HG03280 (cell line): Measurements from ENCODE around the gene ANK2.

Source experiments
- ATAC-seq: cut with Tn5 transposase; IDR thresholded peaks from one replicate; pipeline ENCODE4 v1.9.1; 2021; ENCODE audit warnings: mild to moderate bottlenecking, moderate library complexity; ENCODE audit not compliant: unreplicated experiment

Gene ANK2

GRCh38 chr4:113049421-113050370 lies at the start of gene ANK2:
Gene ANK2, plus strand, starts transcription at chr4:113049653. Its CDS starts 76 bp downstream, at chr4:113049729.
- ATAC-seq = no peak

- no peak for ATAC-seq
These were observed 45.6 kb upstream of the ANK2 start for GRCh38 chr4:113003841-113004240.

DNA sequence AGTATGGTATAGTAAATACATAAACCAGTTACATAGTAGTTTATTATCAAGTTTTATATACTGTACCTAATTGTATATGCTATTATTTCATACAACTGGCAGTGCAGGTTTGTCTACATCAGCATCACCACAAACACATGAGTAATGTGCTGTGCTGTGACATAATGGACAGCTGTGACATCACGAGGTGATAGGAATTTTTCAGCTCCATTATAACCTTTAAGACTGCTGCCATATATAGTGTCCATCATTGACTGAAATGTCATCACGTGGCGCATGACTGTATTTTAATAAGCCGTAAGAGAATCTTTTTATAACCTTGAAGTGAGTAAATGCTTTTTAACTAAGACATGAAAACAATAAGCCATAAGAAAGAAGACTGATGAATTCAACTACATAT lies 44.8 kb upstream of the ANK2 start:
- ATAC-seq = no peak

DNA sequence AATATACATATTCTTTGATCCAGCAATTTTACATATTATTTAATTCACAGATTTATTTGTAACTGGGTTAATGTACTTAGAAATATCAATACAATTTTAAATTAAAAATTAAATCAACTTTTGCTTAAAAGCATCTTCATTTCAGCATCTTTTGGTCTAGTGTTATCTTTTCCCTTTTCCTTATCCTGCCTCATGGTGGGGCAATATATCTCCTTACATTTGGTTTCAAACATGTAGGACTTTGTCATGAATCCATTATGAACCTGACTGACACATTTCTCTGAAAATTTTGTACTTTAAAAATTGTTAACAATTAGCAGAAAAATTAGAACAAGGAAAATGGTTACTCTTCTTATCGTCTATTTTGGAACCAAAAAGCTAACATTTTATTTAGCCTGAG lies 42.8 kb upstream of the ANK2 start:
- ATAC-seq = no peak

DNA sequence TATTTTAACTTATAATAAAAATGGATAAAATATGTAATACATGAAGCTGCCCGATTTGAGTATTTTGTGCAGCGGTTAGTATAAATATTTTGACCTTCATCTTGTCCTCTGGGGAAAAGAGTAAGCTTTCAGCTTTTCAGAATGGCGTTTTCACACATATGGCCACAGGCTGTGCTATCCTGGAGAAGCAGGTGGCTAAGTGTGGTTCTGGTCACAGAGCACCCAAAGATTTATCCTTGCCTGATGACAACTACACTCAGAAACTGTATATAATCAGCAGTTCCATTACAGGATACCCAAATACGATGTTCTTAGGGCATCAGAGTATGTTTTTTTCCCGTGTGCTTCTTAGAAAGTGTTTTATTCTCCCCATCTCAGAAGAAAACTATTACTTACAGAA lies 42.3 kb upstream of the ANK2 start:
- ATAC-seq = no peak

GRCh38 chr4:113008135-113008534 lies 41.3 kb upstream of the ANK2 start:
- ATAC-seq = no peak

GRCh38 chr4:113008716-113009115 lies 40.7 kb upstream of the ANK2 start:
- ATAC-seq = no peak

- no peak for ATAC-seq
These were observed 40.0 kb upstream of the ANK2 start for GRCh38 chr4:113009461-113009860.

GRCh38 chr4:113012122-113012725 lies 37.2 kb upstream of the ANK2 start:
- ATAC-seq = no peak

DNA sequence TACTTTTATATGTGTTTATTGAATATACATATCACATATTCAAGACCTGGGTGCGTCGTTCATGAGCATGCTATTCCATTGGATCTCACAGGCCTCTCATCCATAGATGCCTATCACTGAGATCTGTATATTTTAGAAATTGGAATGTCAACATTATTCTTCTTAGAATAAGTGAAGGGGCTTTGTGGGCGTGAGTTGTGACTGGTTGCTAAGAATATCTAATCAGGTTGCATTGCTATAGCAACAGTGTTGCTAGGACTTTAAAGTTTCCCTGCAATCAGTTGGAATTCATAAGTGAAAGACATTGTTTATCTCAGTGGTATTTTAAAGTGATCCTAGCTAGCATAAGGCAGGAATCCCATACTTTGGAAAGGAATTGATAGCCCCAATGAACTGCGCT lies 36.7 kb upstream of the ANK2 start:
- no peak for ATAC-seq

- ATAC-seq = no peak
These were observed 35.7 kb upstream of the ANK2 start for GRCh38 chr4:113013751-113014150.

- ATAC-seq = no peak
These were observed 33.1 kb upstream of the ANK2 start for GRCh38 chr4:113016377-113016776.

DNA sequence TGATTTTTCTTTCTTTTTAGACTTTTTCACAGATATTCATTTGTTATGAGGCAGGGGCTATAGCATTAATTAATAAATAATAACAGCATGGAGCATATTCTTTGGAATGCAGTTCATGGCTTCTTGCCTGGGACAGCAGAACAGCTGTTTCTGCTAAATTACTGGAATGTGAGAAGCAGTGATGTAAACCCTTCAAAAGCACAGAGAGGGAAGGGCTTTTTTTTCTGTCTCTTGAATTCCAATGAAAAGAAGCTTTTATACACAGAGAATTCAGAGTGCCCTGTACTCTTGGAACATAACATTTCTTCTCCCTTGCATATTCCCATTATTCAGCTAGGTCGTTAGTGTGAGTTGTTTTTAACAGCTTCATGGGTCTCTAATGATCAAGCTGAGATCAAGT lies 28.5 kb upstream of the ANK2 start:
- no peak for ATAC-seq

- ATAC-seq = no peak
These were observed 25.1 kb upstream of the ANK2 start for GRCh38 chr4:113024388-113024787.

DNA sequence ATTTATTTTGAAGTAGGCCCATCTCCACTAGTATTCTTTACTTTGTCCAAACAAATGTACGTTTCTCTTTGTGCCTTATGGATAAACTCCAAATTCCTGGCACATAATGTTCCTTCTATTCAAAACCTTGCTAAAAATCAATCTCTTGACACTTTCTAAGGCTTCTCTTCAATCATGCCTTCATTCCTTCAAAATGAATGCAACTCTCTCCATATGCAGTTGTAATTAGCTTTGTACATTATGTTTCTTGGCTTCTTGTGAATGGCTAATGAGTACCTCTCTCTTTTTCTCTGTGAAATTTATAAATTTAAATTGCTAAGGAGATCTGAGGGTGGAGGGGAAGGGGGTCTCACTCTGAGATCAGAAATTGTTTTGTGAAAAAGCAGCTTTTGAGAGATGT lies 24.0 kb upstream of the ANK2 start:
- no peak for ATAC-seq

DNA sequence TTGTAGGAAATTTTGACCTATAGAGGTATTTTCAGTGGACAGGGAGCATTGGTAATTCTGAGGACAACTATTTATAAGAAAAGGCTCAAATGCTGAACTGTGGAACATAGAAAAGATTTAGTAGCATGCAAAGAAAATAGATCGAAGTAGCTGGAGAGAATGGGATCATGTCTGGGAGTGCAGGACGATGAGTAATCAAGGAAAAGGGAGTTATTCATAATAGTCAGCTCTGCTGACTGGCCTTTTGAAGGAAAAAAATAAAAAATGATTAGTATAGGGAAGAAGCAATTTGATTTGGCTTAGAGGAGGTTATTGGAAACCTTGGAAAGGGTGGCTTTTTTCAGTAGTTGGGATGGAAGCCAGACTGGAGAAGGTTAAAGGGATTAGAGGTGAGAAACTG lies 22.9 kb upstream of the ANK2 start:
- ATAC-seq = no peak

DNA sequence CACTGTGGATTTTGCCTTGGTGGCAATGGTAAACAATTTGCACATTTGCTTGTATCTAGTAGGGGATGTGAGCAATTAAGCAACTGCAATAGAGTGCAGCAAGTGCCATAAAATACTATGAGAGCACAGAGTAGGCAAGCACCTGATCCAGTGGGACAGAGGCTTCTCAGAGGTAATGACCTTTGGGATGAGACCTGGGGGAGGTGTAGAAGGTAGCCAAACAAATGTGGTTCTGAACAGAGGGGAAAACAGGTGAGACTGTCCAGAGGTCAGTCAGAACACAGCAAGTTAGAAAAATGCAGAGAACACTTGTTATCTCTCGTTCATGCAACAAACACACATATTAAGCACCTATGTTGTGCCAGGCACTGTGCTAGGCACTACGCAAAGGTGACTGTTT lies 21.4 kb upstream of the ANK2 start:
- no peak for ATAC-seq

DNA sequence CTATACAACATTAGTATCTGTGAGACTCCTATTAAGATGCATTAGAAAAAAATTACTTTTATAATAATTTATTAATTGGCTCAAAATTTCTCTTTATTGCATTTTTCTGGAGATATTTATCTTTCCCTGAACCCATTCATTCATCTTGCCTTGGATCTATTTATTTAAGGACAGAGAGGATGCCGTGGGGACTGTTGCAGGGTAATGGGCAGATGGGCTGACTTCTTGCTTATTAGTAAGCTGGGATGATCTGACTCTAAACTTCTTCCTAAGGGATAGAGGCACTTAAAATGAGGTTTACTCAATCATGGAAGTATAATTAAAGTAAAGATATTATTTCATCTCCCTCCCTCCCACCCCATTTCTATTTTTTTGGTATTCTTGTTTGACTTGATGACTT lies 18.2 kb upstream of the ANK2 start:
- ATAC-seq = no peak

- peak; percentile 71 for ATAC-seq
These were observed 8.7 kb upstream of the ANK2 start for GRCh38 chr4:113040793-113041192.

GRCh38 chr4:113042502-113042901 lies 7.0 kb upstream of the ANK2 start:
- ATAC-seq = no peak

- no peak for ATAC-seq
These were observed 5.9 kb upstream of the ANK2 start for GRCh38 chr4:113043591-113043990.

- ATAC-seq = no peak
These were observed 910 bp downstream of the ANK2 start for GRCh38 chr4:113050371-113050755.
